HepG2 (cell line): Measurements from ENCODE around the gene SEC62. TPM values are rescaled to one million over a fixed set of nuclear protein-coding genes. Genes with fewer than 3 reads are reported as not detected.

Source experiments
- CHD2 ChIP-seq: IDR thresholded peaks from 2 replicates; pipeline ENCODE4 v1.6.1; 2011; ENCODE audit warnings: low read depth, low read length, improper control_type of control experiment
- KDM5A ChIP-seq: fragments of 200-600 bp; sonication (generic); IDR thresholded peaks from 2 replicates; pipeline ENCODE4 v1.7.0; 2018; ENCODE audit warnings: antibody characterized with exemption, mild to moderate bottlenecking, low read length, borderline replicate concordance
- NFIC ChIP-seq: IDR thresholded peaks from 2 replicates; pipeline ENCODE4 v1.6.1; 2012; ENCODE audit warnings: mild to moderate bottlenecking, low read length, inconsistent platforms
- THRA ChIP-seq: sonication (generic); formaldehyde crosslinking; IDR thresholded peaks from 2 replicates; pipeline ENCODE4 v1.4.0; 2020; ENCODE audit warnings: missing genetic modification reagents, borderline replicate concordance
- ZBTB20 ChIP-seq: sonication (generic); formaldehyde crosslinking; IDR thresholded peaks from 2 replicates; pipeline ENCODE4 v1.8.1; 2023; ENCODE audit warnings: missing genetic modification reagents, low read depth, mild to moderate bottlenecking, borderline replicate concordance
- ZBTB4 ChIP-seq: sonication (generic); formaldehyde crosslinking; IDR thresholded peaks from 2 replicates; pipeline ENCODE4 v1.4.0; 2020; ENCODE audit warnings: missing genetic modification reagents, mild to moderate bottlenecking, borderline replicate concordance
- ZSCAN5A ChIP-seq: sonication (generic); formaldehyde crosslinking; IDR thresholded peaks from 2 replicates; pipeline ENCODE4 v1.8.0; 2022; ENCODE audit warnings: mild to moderate bottlenecking, missing genetic modification reagents, borderline replicate concordance
- polyA plus RNA-seq, 8 experiments: library from polyadenylated mRNA; depleted of rRNA in 3 of 8; stranded (reverse) in 7 of 8; unstranded in 1 of 8; fragments of >200 nt; fragmentation: Illumina TruSeq in 4 of 8; extraction: Trizol in 4 of 8; gene quantifications; 2 replicates each; pipeline versions ENCODE4 v1.2.1 to v1.2.3, GENCODE V29; 2011 to 2016; ENCODE audit warnings: low read depth in 4 of 8, missing spikeins in 1 of 8, mixed read lengths in 1 of 8; ENCODE audit not compliant: insufficient read depth in 1 of 8
- total RNA-seq, 5 experiments: library from RNA; depleted of rRNA; stranded (reverse); fragments of >200 nt; fragmentation: Illumina TruSeq; extraction: Trizol; gene quantifications; 2 replicates each; pipeline ENCODE4 v1.2.3, GENCODE V29; 2016; ENCODE audit warnings: low read depth in 1 of 5

SEC62 gene
- total and polyA plus RNA-seq, 2 of the 13 experiments (the other 11 are each of a cell fraction or from before 2014, with no cell fraction given), result 54.0 to 68.7 TPM

- TF ChIP-seq ZBTB20 (CRISPR knock-in tag) (0 out of 2 replicates have a peak, but pooled peaks have one; percentile 25), NFIC (no peak), ZBTB4 (CRISPR knock-in tag) (no peak), ZSCAN5A (peak; percentile 96), THRA (CRISPR knock-in tag) (peak; percentile 87), CHD2 (peak; percentile 98), KDM5A (peak; percentile 49; the same call in 1 of the 2 replicates)
- TF ChIP-seq, all 625 proteins: peak for 287
Measured at GRCh38 chr3:169966428-169966950, at the start of gene SEC62 (continued).
